H1 (cell line): Measurements from ENCODE around the gene PHC2. TPM values are rescaled to one million over a fixed set of nuclear protein-coding genes. Genes with fewer than 3 reads are reported as not detected.

Source experiments
- CTCF ChIA-PET: fragments of 300-600 bp; sonication (Branson Sonifier 250); formaldehyde crosslinking; loops from one replicate; lab custom pipeline; 2021; ENCODE audit not compliant: partially characterized antibody; lab: Charles Lee
- POLR2A ChIA-PET: fragments of 300-600 bp; sonication (Branson Sonifier 250); formaldehyde crosslinking; loops from one replicate; lab custom pipeline; 2021; ENCODE audit warnings: inconsistent platforms; ENCODE audit not compliant: partially characterized antibody; lab: Charles Lee
- DNase-seq, 2 experiments: peaks; one replicate each; pipeline versions ENCODE4 v3.0.0 to v3.0.0-alpha.2; 2010 to 2022; ENCODE audit warnings: low spot score in 2 of 2, low read depth in 1 of 2, mixed read lengths in 1 of 2
- FAIRE-seq: peaks from 2 replicates; lab custom pipeline; 2011; peaks lifted over from hg19 to GRCh38; lab: Jason Lieb, UNC
- H2AFZ ChIP-seq: 2 replicates; pipeline ENCODE4 v1.8.1; 2012; ENCODE audit warnings: low read length, inconsistent platforms
- H2AK5ac ChIP-seq: 2 replicates; pipeline ENCODE4 v1.6.1; 2013; ENCODE audit warnings: low read depth, low read length
- H2BK120ac ChIP-seq: replicated peaks from 2 replicates; pipeline ENCODE3; 2013; ENCODE audit warnings: low read depth, low read length, inconsistent platforms
- H2BK12ac ChIP-seq: 2 replicates; pipeline ENCODE4 v1.6.1; 2013; ENCODE audit warnings: low read depth, low read length
- H2BK15ac ChIP-seq: 2 replicates; pipeline ENCODE4 v1.6.1; 2013; ENCODE audit warnings: low read length
- H2BK20ac ChIP-seq: 2 replicates; pipeline ENCODE4 v1.6.1; 2013; ENCODE audit warnings: low read length
- H2BK5ac ChIP-seq: 2 replicates; pipeline ENCODE4 v1.6.1; 2013; ENCODE audit warnings: low read depth, low read length
- H3K14ac ChIP-seq: 2 replicates; pipeline ENCODE4 v1.6.1; 2013; ENCODE audit warnings: inconsistent platforms; ENCODE audit not compliant: insufficient read length
- H3K18ac ChIP-seq: 2 replicates; pipeline ENCODE4 v1.6.1; 2013; ENCODE audit warnings: low read length; ENCODE audit errors: extremely low read depth
- H3K23ac ChIP-seq: 2 replicates; pipeline ENCODE4 v1.6.1; 2013; ENCODE audit warnings: inconsistent platforms; ENCODE audit not compliant: insufficient read length
- H3K23me2 ChIP-seq: 2 replicates; pipeline ENCODE4 v1.6.1; 2013; ENCODE audit warnings: low read depth, low read length
- H3K27ac ChIP-seq: 2 replicates; pipeline ENCODE4 v1.6.1; 2011; ENCODE audit warnings: low read depth, low read length, inconsistent platforms
- H3K27me3 ChIP-seq, 4 experiments: replicated peaks in 1 of 4; 1 replicate in 1 of 4; 2 replicates in 3 of 4; pipeline versions ENCODE4 v1.6.1 to v1.8.1; 2011 to 2013; ENCODE audit warnings: low read length in 3 of 4, mild to moderate bottlenecking in 3 of 4, inconsistent platforms in 2 of 4, mixed read lengths in 2 of 4, moderate library complexity in 1 of 4; ENCODE audit not compliant: control insufficient read depth in 3 of 4, insufficient read depth in 3 of 4; ENCODE audit errors: extremely low read depth in 1 of 4
- H3K36me3 ChIP-seq, 4 experiments: 2 replicates each; pipeline versions ENCODE4 v1.6.1 to v1.8.1; 2011 to 2013; ENCODE audit warnings: mild to moderate bottlenecking in 4 of 4, low read length in 3 of 4, moderate library complexity in 2 of 4, control low read depth in 1 of 4, inconsistent platforms in 1 of 4; ENCODE audit not compliant: insufficient read depth in 4 of 4, control insufficient read depth in 2 of 4
- H3K4ac ChIP-seq: replicated peaks from 2 replicates; pipeline ENCODE3; 2013; ENCODE audit warnings: low read length, low read depth, mixed read lengths, inconsistent platforms; ENCODE audit not compliant: insufficient read length
- H3K4me1 ChIP-seq, 4 experiments: replicated peaks in 1 of 4; 1 replicate in 1 of 4; 2 replicates in 3 of 4; pipeline versions ENCODE4 v1.6.1 to v1.8.1; 2011 to 2013; ENCODE audit warnings: low read length in 3 of 4, inconsistent platforms in 2 of 4, mixed read lengths in 1 of 4; ENCODE audit not compliant: insufficient read depth in 4 of 4, control insufficient read depth in 3 of 4
- H3K4me2 ChIP-seq, 2 experiments: 2 replicates each; pipeline versions ENCODE4 v1.6.1 to v1.8.1; 2011 to 2013; ENCODE audit warnings: low read depth in 2 of 2, low read length in 2 of 2, control low read depth in 1 of 2, inconsistent platforms in 1 of 2, mild to moderate bottlenecking in 1 of 2; ENCODE audit not compliant: insufficient read depth in 1 of 2
- H3K4me3 ChIP-seq, 4 experiments: fragments of 200-600, 300-600 bp in 1 of 4; sonication (generic), shearing (Covaris generic), sonication (Bioruptor Twin) in 1 of 4; 2 replicates each; pipeline versions ENCODE4 v1.5.1 to v1.8.1; 2011 to 2016; ENCODE audit warnings: low read length in 4 of 4, low read depth in 3 of 4, control low read depth in 2 of 4, inconsistent platforms in 2 of 4, mild to moderate bottlenecking in 2 of 4, mixed read lengths in 1 of 4, moderate library complexity in 1 of 4; ENCODE audit not compliant: insufficient read depth in 2 of 4; ENCODE audit errors: extremely low read depth in 1 of 4
- H3K56ac ChIP-seq: replicated peaks from 2 replicates; pipeline ENCODE3; 2013; ENCODE audit warnings: low read depth, mild to moderate bottlenecking, mixed read lengths, low read length, inconsistent platforms; ENCODE audit not compliant: insufficient read length
- H3K79me1 ChIP-seq: 2 replicates; pipeline ENCODE4 v1.6.1; 2013; ENCODE audit warnings: low read depth, low read length, control low read depth
- H3K79me2 ChIP-seq, 2 experiments: 2 replicates each; pipeline versions ENCODE4 v1.6.1 to v1.8.1; 2012 to 2013; ENCODE audit warnings: low read length in 2 of 2, mild to moderate bottlenecking in 2 of 2, inconsistent platforms in 1 of 2; ENCODE audit not compliant: insufficient read depth in 2 of 2, control insufficient read depth in 1 of 2
- H3K9ac ChIP-seq, 4 experiments: replicated peaks in 1 of 4; 1 replicate in 1 of 4; 2 replicates in 3 of 4; pipeline versions ENCODE4 v1.6.1 to v1.8.1; 2011 to 2013; ENCODE audit warnings: low read depth in 3 of 4, low read length in 3 of 4, control low read depth in 2 of 4, mild to moderate bottlenecking in 2 of 4, moderate library complexity in 2 of 4, inconsistent platforms in 1 of 4; ENCODE audit errors: extremely low read depth in 1 of 4
- H3K9me3 ChIP-seq, 2 experiments: 2 replicates each; pipeline versions ENCODE4 v1.6.1 to v1.8.1; 2012 to 2013; ENCODE audit warnings: mild to moderate bottlenecking in 2 of 2, moderate library complexity in 2 of 2, control low read depth in 1 of 2, inconsistent platforms in 1 of 2, low read depth in 1 of 2, low read length in 1 of 2, mixed read lengths in 1 of 2; ENCODE audit not compliant: insufficient read depth in 2 of 2
- H4K20me1 ChIP-seq, 2 experiments: replicated peaks in 1 of 2; 2 replicates each; pipeline versions ENCODE3 to v1.8.1; 2011 to 2013; ENCODE audit warnings: inconsistent platforms in 2 of 2, low read length in 2 of 2, mild to moderate bottlenecking in 1 of 2; ENCODE audit not compliant: insufficient read depth in 2 of 2, control insufficient read depth in 1 of 2
- H4K5ac ChIP-seq: 2 replicates; pipeline ENCODE4 v1.6.1; 2013; ENCODE audit warnings: low read length, low read depth, mixed read lengths, inconsistent platforms; ENCODE audit not compliant: insufficient read length
- H4K8ac ChIP-seq: 2 replicates; pipeline ENCODE4 v1.8.0; 2013; ENCODE audit warnings: mild to moderate bottlenecking, moderate library complexity, low read length, inconsistent platforms; ENCODE audit not compliant: insufficient read depth; ENCODE audit errors: extremely low read depth
- H4K91ac ChIP-seq: replicated peaks from 2 replicates; pipeline ENCODE3; 2013; ENCODE audit warnings: low read length, mixed read lengths, inconsistent platforms; ENCODE audit not compliant: insufficient read length
- BCL11A ChIP-seq, 2 experiments: IDR thresholded peaks; one replicate each; pipeline ENCODE4 v1.6.1; 2011; ENCODE audit warnings: low read depth in 2 of 2, low read length in 2 of 2, mild to moderate bottlenecking in 2 of 2
- E2F6 ChIP-seq: IDR thresholded peaks from 2 replicates; pipeline ENCODE4 v1.6.1; 2012; ENCODE audit warnings: inconsistent platforms
- JUND ChIP-seq: IDR thresholded peaks from 2 replicates; pipeline ENCODE4 v1.6.1; 2011; ENCODE audit warnings: mild to moderate bottlenecking, improper control_type of control experiment, low read length
- POU5F1 ChIP-seq: IDR thresholded peaks from 2 replicates; pipeline ENCODE4 v1.6.1; 2011; ENCODE audit warnings: low read depth, mild to moderate bottlenecking, low read length, moderate library complexity
- SAP30 ChIP-seq: fragments of 300-600 bp; sonication (generic); IDR thresholded peaks from 2 replicates; pipeline ENCODE4 v1.7.1; 2012; ENCODE audit warnings: low read length, moderate library complexity, mild to moderate bottlenecking, inconsistent platforms; ENCODE audit not compliant: insufficient read depth, insufficient replicate concordance
- SIX5 ChIP-seq: IDR thresholded peaks from 2 replicates; pipeline ENCODE4 v1.6.1; 2011; ENCODE audit warnings: mild to moderate bottlenecking, low read depth, low read length
- SP2 ChIP-seq: IDR thresholded peaks from 2 replicates; pipeline ENCODE4 v1.6.1; 2012; ENCODE audit warnings: mild to moderate bottlenecking, low read length, inconsistent platforms
- TAF7 ChIP-seq: optimal IDR thresholded peaks from 2 replicates; pipeline ENCODE3; 2011; ENCODE audit warnings: low read depth, mild to moderate bottlenecking, inconsistent platforms, low read length, moderate library complexity, borderline replicate concordance
- TEAD4 ChIP-seq: IDR thresholded peaks from 2 replicates; pipeline ENCODE4 v1.6.1; 2012; ENCODE audit warnings: low read depth, low read length, inconsistent platforms, mixed read lengths
- WGBS, 2 experiments: shearing (Covaris generic) in 1 of 2; methylation state at CpG; one replicate each; pipeline versions ENCODE4 v1.1.6 to v1.1.7; 2013 to 2015; ENCODE audit warnings: low lambda C conversion rate in 2 of 2, mixed read lengths in 2 of 2, inconsistent platforms in 1 of 2, low coverage in 1 of 2, missing lambda C conversion rate in 1 of 2; ENCODE audit not compliant: insufficient replicate concordance in 2 of 2, insufficient coverage in 1 of 2, insufficient read length in 1 of 2; ENCODE audit errors: extremely low coverage in 1 of 2, missing lambda C conversion rate in 1 of 2; 5-methylcytosine and 5-hydroxymethylcytosine counted together
- polyA plus RNA-seq, 7 experiments: library from polyadenylated mRNA; depleted of rRNA in 3 of 7; stranded (reverse) in 5 of 7; unstranded in 2 of 7; fragments of >200 nt in 5 of 7; fragments of 200-250 nt in 2 of 7; gene quantifications; 1 replicate in 5 of 7; 2 replicates in 1 of 7; 4 replicates in 1 of 7; pipeline versions ENCODE4 v1.2.1 to v1.2.3, GENCODE V29; 2011 to 2013; ENCODE audit warnings: missing spikeins in 2 of 7, mixed read lengths in 2 of 7
- total RNA-seq: library from RNA; stranded (reverse); fragmentation: NEBNext Ultra II Directional; extraction: Animal tissue kit (Norgen Biotek cat#: 25700); gene quantifications from 2 replicates; pipeline ENCODE4 v1.2.1, GENCODE V29; 2021
- TF ChIP-seq, protein P1 (sequence below): IDR thresholded peaks from 2 replicates; pipeline ENCODE4 v1.6.1; 2011; ENCODE audit warnings: low read depth, mild to moderate bottlenecking, low read length; ENCODE audit not compliant: insufficient read depth

Gene PHC2
- total and polyA plus RNA-seq, 2 of the 8 experiments (the other 6 are each of a cell fraction or from before 2014, with no cell fraction given) = 5.6 to 14.2 TPM

DNA sequence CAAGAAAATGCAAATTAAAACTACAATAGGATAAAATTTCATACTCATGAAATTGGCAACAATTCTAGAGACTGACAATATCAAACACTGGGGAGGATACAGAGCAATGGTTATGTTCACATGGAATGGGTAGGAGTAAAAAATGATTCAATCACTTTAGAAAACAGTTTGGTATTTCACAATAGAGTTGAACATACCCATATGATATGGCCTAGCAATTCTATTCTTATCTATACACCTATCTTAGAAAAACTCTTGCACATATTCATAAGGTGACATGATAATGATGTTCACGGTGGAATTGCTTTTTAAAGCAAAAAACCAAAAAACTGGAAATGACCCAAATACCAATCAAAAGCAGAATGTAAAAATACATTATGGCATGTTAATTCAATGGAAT, 28.7 kb downstream of the PHC2 start:
- Histone ChIP-seq H3K4me2 (no peak overlapping the region), H4K8ac (no peak overlapping the region), H2BK120ac (no peak overlapping the region), H3K36me3 (no peaks in the 10 kb centered on the region), H3K18ac (no peak overlapping the region), H3K23ac (no peak overlapping the region), H3K27me3 (no peaks in the 10 kb centered on the region), H2AFZ (no peak overlapping the region), H3K14ac (no peak overlapping the region), H3K79me1 (no peaks in the 10 kb centered on the region), H3K9ac (no peak overlapping the region), H3K4me3 (no peak overlapping the region), H3K4me1 (no peaks in the 10 kb centered on the region), H3K9me3 (peaks cover 0 to 5% of the 10 kb centered on the region in 2 experiments; a peak in 1 of 4 replicates), H3K56ac (no peak overlapping the region), H3K79me2 (no peaks in the 10 kb centered on the region), H3K23me2 (no peaks in the 10 kb centered on the region), H4K91ac (no peak overlapping the region), H2AK5ac (no peak overlapping the region), H3K27ac (no peak overlapping the region), H2BK15ac (no peak overlapping the region), H4K5ac (no peak overlapping the region), H4K20me1 (no peaks in the 10 kb centered on the region), H2BK12ac (no peak overlapping the region), H3K4ac (no peak overlapping the region), H2BK5ac (no peak overlapping the region), H2BK20ac (no peak overlapping the region)
- no peak for FAIRE-seq
- 94% methylated on average over 1 of the region's 1 CpG; no CpG with 5 or more reads in 1 of the 2 experiments for WGBS, 2 experiments
- ChIA-PET CTCF (no interaction called here), POLR2A (no interaction called here)
- DNase-seq = no peak
- no peak for TF ChIP-seq TAF7
- no peak for TF ChIP-seq E2F6
- no peak for TF ChIP-seq JUND
- no peak for TF ChIP-seq SP2
- no peak for TF ChIP-seq POU5F1
- TF ChIP-seq SIX5 = no peak
- no peak for TF ChIP-seq SAP30
- TF ChIP-seq BCL11A (IDR thresholded peaks at IDR 0.05; ENCODE audit: low read depth in 2 of 2, low read length in 2 of 2) = no peak
- TF ChIP-seq, protein P1, sequence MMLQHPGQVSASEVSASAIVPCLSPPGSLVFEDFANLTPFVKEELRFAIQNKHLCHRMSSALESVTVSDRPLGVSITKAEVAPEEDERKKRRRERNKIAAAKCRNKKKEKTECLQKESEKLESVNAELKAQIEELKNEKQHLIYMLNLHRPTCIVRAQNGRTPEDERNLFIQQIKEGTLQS = no peak
- no peak for TF ChIP-seq TEAD4
